GM19193 (cell line): ENCODE data around the gene COL8A1.

Source experiments
- POLR2A ChIP-seq: IDR thresholded peaks from 4 replicates; pipeline ENCODE4 v1.6.1; 2011; ENCODE audit not compliant: insufficient read depth, insufficient read length; ENCODE audit errors: extremely low read depth

COL8A1 gene

GRCh38 chr3:99638167-99638948 is at the start of gene COL8A1:
Gene COL8A1 (plus strand): TSS chr3:99638594. CDS start chr3:99790683, 152,089 bp downstream.
- TF ChIP-seq POLR2A: no peak

DNA sequence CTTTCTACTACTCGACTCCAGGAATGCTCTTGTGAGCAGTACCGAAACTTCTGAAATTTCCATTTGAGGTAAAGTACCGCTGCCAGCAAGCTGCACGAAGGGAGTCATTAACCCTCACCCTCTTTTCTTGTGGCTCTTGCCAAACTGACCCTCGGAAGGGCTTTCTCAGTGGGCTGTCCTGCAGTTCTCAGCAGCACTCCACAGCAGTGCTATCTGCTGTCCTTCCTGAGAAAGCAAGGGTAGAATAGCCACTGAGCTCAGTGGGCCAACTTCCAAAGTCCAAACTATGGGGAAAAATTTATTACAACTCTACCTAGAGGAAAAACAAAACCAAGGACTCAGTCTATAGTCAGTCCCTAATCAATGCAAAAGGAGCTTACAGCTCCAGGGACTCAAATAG is 38.5 kb upstream of the COL8A1 start:
- no peak for TF ChIP-seq POLR2A

DNA sequence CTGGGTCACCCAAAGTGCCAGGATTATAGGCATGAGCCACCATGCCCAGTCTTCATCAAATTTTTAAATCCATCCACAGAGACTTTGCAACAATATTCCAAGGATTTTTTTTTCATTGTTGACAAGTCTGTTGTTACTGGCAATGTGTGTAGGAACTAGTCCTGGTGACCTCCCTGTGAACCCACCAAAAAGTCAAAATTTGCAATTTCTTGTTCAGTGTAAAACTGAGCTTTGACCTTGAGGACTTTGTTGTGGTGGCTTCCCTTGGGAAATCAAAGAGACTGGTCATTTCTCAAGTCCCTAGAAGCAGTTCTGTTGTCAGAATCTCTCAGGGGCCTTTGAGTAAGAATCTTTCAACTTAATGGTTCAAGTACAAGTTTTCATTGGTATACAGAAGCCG is 36.9 kb upstream of the COL8A1 start:
- no peak for TF ChIP-seq POLR2A

GRCh38 chr3:99602183-99602582 is 36.2 kb upstream of the COL8A1 start:
- no peak for TF ChIP-seq POLR2A

- no peak for TF ChIP-seq POLR2A
Observed at GRCh38 chr3:99607151-99607550, 31.2 kb upstream of the COL8A1 start.

GRCh38 chr3:99614768-99615167 is 23.6 kb upstream of the COL8A1 start:
- TF ChIP-seq POLR2A: no peak

DNA sequence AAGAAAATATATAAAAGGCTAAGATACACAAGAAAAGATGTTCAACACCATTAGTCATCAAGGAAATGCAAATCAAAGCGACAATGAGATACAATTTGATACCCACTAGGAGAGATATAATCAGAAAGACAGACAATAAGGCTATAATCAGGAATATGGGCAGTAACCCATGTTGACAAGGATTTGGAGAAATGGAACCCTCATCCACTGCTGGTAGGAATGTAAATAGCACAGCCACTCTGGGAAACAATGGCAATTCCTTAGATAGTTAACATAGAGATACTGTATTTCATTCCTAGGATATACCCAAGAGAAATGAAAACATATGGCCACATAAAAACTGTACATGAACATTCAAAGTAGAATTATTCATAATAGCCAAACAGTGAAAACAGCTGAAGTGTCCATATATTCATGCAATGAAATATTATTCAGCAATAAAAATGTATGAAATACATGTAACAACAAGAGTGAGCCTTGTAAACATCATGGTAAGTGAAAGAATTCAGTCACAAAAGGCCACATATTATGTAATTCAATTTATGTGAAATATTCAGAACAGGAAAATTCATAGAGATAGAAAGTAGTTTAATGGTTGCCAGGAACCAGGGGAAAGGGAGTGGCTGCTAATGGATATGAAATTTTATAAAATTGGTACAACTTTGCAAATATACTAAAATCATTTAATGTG is 18.2 kb upstream of the COL8A1 start:
- no peak for TF ChIP-seq POLR2A

DNA sequence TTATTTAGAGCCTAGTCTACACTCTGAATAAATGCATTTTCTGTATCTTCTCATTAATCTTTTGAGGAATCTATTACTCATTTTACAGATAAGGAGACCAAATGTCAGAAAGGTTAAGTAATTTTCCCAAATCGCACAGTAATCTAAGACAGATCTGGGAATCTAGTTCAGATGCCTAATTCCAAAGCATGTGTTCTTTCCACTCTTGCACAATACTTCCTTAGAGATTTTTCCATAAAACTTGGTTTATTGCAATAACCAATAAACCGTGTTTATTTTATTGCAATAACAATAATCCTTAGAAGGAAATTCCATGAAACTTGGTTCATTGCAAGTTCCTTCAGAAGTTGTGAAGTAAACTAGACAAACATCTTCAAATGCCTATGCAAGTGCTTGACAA is 17.4 kb upstream of the COL8A1 start:
- no peak for TF ChIP-seq POLR2A

GRCh38 chr3:99624496-99625236 is 13.7 kb upstream of the COL8A1 start:
- TF ChIP-seq POLR2A: no peak

GRCh38 chr3:99625237-99625622 is 13.2 kb upstream of the COL8A1 start:
- TF ChIP-seq POLR2A: no peak

DNA sequence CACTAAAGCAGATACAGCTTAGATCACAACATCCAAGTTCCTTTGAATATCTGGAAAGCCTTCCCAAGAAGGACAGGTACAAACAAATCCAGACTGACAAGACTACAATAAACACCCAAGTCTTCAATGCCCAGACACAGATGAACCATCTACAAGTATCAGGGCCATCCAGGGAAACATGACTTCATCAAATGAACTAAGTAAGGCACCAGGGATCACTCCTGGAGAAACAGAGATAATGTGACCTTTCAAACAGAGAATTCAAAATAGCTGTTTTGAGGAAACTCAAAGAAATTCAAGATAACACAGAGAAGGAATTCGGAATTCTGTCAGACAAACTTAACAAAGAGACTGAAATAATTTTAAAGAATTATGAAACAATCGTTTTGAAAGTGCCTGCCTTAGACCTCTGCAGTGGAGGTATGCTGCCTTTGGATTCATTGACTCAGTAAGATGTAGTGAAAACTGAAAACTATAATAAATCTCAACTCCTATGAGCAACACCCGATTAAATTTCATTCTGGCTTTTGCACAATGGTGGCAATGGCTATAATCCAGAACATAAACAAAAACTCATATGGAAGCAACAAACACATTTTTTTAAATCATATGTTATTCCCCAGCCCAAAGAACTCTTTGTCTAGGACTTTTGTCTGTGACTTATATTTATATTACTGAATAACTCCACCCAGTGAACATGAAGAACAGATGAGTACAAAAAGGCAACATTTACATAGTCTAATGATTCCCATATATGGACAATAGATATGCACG is 12.6 kb upstream of the COL8A1 start:
- TF ChIP-seq POLR2A: no peak

DNA sequence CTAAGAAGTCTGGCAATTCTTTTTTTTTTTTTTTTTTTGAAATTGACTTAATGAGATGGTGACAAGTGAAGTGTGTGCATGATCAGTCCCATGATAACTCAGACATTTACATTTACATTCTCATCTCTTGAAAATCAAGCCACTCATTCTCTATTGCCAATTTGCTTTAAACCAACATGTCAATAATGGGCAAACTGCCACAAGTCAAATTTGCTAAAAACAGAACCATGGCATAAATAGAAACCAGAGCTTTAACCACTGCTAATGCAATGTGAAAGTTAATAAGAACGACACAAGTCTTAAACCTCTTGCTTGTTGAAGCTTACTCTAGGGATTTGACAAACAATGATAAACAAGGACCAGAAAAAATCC is 12.0 kb upstream of the COL8A1 start:
- TF ChIP-seq POLR2A: no peak

- no peak for TF ChIP-seq POLR2A
Observed at GRCh38 chr3:99627062-99627826, 11.2 kb upstream of the COL8A1 start.

GRCh38 chr3:99630815-99631214 is 7.6 kb upstream of the COL8A1 start:
- no peak for TF ChIP-seq POLR2A
